ENCODE results near the gene ATXN7.

ATXN7 gene

DNA sequence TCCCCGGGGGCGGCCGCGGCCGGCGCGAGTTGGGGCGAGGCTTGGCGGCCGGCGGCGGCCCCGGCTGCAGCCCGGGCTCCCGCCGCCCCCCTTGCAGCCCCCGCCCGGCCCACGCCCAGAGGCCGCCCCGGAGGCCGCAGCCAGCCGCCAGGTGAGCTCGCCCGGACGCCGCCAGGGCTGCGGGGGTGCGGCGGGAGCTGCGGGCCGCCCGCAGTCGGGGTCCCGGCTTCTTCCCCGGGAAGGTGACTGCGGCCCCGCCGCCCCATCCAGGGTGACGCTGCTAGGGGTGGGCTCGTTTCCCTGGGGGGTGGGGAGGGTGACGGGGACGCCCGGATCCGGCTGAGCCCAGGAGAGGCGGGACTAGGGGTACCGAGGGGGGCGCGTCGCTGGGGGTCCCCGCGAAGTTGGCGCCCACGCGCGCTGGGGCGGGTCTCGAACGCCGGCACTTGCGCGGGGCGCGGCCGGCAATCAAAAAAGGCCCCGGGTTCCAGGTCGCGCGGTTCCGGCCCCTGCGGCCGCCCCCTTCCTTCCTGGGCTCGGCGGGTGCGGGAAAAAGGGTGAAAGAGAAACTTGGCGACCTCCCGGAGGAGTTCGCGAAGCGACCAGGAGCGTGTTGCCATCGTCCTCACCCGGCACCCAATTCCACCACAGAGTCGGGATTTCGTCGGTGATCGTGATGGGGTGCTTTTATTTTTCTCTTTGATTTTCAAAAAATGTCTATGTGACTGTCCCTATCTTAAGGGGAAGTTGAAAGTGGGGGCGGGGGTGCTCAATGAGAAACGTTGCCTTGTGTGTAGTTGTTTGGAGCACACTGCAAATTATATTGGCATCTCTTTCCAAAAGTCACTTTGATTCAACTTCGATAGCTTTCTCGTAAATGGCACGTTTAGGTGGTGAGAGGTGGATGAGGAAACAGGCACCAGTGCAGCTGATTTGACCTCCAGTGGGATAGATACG is 619 bp downstream of the ATXN7 start:
- DNase-seq (ENCODE audit: low read depth in 3 of 3) = peak in 2 of 3 experiments; percentile 30 to 43

DNA sequence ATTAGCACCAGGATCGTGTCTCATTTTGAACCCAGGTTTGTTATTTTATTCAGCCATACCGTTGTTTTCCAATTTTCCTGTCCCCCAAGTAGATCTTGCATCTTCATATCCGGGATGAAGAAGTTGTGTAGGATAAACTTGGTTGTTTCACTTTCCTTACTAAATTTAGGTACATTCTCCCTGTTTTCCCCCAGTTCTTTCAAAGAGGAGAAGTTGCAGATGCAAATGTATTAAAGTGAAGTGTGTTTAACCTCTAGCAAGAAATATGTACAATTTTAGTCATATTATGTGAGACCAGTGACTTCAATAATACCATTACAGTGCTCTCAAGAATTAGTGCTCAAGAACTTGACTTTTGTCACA is 1.3 kb downstream of the ATXN7 start:
- no peak for DNase-seq (ENCODE audit: low read depth in 3 of 3)

- DNase-seq (ENCODE audit: low read depth in 3 of 3) = no peak
Observed at GRCh38 chr3:63867225-63867624, 3.6 kb downstream of the ATXN7 start.

DNA sequence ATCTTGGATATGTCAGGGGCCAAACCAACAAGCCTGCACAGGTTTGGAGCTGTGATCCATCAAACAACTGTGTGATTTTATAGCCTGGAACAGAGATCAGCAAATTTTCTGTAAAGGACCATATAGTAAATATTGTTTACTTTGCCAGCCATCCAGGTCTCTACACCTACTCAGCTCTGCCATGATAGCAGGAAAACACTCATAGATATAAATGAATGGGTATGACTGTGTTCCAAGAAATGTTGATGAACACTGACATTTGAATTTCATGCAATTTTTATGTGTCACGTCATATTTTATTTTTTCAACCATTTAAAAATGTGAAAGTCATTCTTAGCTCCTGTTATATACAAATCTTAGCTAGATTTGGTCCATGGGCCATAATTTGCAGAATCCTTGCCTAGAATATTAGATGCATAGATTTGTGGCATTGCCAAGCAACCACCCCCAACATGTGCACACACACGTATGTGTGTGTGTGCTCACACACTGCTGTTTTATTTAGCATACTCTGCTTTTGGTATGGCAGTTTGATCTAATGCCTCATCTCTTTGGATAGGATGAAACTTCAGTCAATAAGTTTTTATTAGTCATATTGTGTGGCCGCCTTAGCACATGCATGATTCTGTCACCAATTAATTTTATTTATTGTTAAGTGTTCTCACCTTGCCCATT is 6.4 kb downstream of the ATXN7 start:
- DNase-seq (ENCODE audit: low read depth in 3 of 3) = no peak

DNA sequence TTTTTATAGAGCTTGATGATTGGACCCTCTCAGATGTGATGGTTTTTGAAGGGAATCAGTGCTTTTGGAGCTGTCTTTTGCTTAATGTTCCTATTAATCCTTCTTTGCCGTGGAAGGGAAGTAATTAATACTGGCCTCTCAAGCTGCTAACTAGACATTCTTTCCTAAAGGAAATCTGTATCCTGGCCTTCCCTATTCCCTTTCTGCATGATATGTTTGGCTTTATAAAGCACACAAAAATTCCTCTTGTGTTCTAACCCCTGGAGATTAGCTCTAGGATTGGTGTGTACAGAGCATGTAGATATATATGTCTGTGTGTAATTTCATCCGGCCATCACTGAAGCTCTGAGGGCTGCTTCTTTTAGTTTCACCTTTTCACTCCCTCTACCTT is 6.9 kb downstream of the ATXN7 start:
- DNase-seq (ENCODE audit: low read depth in 3 of 3) = no peak

GRCh38 chr3:63872135-63872924 is 8.7 kb downstream of the ATXN7 start:
- DNase-seq (ENCODE audit: low read depth in 3 of 3) = no peak

- no peak for DNase-seq (ENCODE audit: low read depth in 3 of 3)
Observed at GRCh38 chr3:63874769-63875168, 11.1 kb downstream of the ATXN7 start.

GRCh38 chr3:63875510-63875909 is 11.8 kb downstream of the ATXN7 start:
- no peak for DNase-seq (ENCODE audit: low read depth in 3 of 3)

- no peak for DNase-seq (ENCODE audit: low read depth in 3 of 3)
Observed at GRCh38 chr3:63876260-63876659, 12.6 kb downstream of the ATXN7 start.

DNA sequence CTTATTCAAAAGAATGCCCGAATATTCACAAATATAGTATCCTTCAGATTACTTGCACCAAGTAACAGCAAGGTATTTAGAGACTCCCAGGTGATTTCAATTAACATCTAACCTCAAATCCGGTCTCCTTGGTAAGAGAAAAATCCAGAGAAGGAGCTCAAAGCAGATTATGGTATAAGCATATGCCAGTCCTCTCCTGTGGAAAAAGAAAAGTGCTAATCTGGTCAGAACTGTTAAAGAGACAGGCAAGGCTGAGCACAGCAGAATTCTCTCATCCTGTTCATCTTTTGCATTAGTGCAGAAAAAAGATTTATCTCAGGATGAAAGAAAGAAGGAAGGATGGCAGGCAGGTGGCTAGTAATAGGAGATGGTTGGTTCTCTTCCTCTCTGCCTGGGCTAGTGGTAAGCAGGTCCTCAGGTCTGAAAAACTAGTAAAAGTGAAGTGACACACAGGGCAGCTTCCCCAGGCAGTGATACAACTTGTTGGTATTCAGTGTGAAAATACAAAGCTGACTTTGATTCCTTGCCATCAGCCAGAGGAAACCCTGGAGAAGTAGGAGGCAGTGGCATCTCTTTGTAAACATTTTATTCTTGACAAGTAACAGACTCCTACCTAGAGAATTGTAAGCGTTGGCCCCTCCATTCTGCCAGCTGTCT is 14.2 kb downstream of the ATXN7 start:
- DNase-seq (ENCODE audit: low read depth in 3 of 3) = no peak

DNA sequence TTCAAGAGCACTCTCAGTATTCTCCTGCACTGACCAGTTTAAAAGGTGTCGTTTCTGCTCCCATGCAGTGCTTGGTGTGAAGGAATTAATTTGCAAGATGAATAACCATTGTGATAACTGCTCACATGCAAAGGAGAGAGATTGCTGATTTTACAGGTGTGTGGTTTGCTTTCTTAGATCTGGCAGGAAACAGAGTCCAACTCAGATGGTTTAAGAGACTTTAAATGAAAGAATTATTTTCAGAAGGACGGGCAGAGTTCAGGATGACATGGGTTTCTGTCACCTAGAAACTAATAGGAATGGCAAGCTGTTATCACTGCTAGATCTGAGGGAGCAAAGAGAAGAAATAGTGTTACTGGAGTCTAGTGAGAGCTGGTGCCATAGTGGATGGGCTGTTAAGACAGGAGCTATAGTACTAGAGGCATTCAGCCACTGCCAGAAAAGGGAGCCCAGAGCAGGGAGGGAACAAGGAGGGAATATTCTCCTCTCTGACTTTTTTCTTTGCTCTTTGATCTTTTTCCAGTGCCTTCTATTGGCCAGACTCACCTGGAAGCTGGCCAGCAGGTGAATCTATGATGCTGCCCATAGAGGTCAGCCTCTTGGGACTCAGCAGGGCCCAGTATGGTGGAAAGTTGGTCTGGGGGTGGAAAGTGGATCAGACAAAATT is 14.9 kb downstream of the ATXN7 start:
- no peak for DNase-seq (ENCODE audit: low read depth in 3 of 3)

GRCh38 chr3:63880653-63881052 is 17.0 kb downstream of the ATXN7 start:
- no peak for DNase-seq (ENCODE audit: low read depth in 3 of 3)

DNA sequence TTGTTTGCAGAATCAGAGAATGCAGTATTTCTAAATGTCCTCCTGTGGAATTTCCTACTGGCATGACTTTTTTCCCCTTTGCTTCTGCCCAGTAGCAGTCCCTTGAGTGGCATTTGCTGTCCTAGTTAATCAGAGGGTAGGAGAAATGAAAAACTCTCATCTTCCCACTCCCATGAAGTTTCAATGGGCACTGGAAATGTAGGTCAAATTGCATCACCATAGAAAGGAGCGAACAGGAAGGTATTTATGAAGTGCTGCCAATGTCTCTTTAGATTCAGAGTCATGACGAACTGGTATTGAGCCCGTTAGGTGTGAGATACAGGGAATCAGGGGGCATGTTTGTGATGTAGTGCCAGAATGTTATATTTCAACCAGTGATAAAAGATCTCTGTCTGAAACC is 23.2 kb downstream of the ATXN7 start:
- DNase-seq (ENCODE audit: low read depth in 3 of 3) = no peak

DNA sequence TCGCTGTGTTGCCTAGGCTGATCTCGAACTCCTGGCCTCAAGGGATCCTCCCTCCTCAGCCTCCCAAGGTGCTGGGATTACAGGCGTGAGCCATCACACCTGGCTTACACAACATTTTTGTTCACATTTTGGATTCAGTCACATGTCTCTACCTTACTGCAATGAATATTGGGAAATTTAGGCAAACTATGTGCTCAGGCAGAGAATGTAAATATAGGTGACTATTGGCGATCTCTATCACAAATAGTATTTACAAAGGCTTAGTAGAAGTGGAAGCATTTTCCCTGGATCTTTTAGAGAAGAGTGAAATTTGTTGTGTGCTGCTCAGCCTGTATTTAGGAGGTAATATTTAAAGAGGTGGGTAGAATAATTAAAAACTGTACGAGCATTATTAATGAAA is 27.9 kb downstream of the ATXN7 start:
- DNase-seq (ENCODE audit: low read depth in 3 of 3) = no peak

DNA sequence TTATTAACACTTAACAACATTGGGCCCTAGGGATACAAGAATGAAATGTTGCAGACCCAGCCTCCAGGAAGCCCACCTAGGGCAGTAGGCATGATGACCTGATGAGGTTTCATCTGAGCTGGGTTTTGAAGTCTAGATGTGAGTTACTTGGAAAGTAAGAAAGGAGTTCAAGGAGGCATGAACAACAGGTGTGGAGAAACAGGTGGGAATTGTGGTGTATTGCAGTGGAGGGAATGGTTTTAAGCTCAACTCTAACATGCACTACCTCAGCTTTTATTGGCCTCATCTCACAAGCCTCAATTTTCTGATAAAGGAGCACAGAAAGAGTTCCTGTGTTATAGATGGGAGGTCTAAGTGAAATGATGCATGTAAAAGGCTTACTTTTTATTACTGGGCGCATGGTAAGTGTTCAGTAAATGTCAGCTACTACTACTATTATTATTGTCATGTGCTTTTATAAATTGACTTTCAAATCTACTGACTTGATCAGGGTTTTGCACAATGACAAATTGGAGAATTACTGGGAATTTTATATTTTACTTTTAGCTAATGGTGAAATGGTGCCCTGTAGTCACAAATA is 29.2 kb downstream of the ATXN7 start:
- no peak for DNase-seq (ENCODE audit: low read depth in 3 of 3)

DNA sequence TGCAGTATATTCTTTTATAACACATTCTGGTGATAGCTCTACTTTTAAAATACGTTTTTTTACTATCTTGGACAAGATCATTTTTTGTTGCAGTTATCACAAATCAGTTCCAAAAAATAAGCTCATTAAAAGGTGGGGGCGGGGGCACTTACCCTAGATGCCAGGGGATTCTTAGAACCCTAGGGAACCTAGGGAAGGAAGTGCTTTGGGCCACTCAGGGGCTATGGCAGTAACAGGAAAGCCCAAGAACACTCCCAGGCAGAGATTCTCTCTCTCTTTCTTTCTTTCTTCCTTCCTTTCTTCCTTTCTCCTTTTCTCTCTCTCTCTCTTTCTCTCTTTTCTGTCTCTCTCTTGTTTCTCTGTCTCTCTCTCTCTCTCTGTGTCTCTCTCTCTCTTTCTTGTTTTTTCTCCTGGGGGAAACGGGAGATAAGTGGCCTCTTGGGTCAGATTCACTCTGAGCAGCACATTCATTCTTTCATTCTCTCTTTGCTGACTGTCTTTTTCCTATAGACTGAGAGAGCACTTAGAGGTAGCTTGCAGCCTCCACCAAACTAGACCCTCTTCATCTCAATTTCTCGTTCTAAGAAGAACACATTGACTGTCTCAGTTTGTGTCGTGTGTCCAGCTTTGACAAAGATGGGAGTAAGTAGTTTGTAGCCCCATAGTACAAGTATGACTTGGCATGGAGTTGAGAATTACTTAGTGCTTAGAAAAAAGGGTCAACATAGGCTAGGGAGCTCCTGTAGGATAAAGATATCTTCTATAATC is 31.9 kb downstream of the ATXN7 start:
- DNase-seq (ENCODE audit: low read depth in 3 of 3) = no peak

DNA sequence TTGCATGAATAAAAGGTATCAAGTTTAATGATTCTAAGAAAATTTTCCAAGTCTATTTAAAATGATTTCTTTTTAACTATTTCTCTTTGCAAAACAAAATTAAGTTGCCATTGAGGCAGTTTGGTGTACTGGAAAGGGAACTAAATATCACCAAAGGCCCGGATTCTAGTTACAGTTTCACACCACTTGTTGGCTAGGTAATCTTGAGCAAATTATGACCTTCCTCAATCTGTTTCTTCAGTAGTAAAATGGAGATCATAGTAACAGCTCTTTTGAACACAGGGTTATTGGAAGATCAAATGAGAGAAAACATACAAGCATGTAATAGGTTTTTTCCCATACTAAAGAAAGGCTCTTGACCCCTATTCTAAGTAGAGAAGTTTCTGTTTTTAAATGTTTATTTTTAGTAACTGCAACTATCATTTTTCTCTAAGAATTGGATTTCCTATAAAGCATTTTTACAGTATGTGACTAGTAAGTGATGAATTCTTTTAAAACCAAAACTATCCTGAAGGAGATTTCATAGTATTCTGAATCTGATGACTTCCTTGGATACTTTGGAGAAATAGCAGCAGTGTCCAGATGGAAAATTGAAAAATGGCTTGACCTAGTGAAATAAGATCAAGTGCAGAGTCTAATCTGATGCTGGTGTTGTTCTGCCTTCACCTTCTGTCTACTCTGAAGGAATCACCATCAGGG is 32.8 kb downstream of the ATXN7 start:
- DNase-seq (ENCODE audit: low read depth in 3 of 3) = no peak

DNA sequence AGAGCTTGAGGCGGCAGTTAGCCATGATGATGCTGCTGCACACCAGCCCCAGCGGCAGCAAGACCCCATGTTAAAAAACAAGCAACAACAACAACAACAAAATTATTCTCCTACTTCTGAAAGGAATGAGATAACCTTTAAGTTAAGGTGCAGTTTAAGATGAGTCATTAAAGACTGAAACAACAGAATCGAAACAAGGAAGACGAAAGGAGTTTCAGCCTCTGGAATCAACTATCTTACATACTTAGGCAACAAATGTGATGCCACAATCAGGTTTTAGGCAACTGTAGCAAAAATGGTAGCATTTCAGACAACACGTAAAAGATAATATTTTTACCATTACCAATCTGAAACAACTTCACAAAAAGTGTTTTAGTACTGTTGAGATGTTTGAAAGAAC is 36.3 kb downstream of the ATXN7 start:
- no peak for DNase-seq (ENCODE audit: low read depth in 3 of 3)

DNA sequence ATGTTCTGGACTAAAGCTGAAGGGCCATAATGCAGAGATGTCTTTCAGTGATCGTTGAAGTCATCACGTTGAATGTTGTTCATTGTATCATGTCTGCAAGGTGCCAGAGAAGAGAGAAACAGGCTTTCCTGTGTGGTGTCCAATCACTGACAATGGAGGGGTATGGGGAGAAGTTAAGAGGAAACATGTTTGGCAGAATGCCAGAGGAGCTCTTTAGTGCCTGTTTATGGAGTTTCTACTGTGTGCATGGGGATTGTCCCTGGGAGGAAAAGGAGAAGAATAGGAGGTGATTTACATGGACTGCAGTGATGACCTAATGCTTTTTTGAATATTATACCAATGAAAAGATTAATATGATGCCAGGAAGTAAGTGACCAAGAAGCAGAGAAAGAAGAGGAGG is 36.8 kb downstream of the ATXN7 start:
- DNase-seq (ENCODE audit: low read depth in 3 of 3) = no peak
